ENCODE measurements around the gene POLR2H. TPM values are rescaled to one million over a fixed set of nuclear protein-coding genes. Genes with fewer than 3 reads are reported as not detected.

The POLR2H gene
- total RNA-seq, 6 donors from 2014 or later = 41.4 to 235 (median 66.2) TPM

DNA sequence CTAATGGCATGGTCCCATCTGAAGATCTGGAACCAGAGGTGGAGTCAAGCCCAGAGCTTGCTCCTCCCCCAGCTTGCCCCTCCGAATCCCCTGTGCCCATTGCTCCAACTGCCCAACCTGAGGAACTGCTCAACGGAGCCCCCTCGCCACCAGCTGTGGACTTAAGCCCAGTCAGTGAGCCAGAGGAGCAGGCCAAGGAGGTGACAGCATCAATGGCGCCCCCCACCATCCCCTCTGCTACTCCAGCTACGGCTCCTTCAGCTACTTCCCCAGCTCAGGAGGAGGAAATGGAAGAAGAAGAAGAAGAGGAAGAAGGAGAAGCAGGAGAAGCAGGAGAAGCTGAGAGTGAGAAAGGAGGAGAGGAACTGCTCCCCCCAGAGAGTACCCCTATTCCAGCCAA is 39.8 kb upstream of the POLR2H start:
- peaks cover 60 to 84% (median 78%) of the 10 kb centered on the region in 4 donors for H3K36me3 ChIP-seq

GRCh38 chr3:184322731-184323487 is 38.6 kb upstream of the POLR2H start:
- H3K4me3 ChIP-seq = no peak overlapping the region
- H3K9me3 ChIP-seq = no peaks in the 10 kb centered on the region
- TF ChIP-seq EP300 (IDR thresholded peaks at IDR 0.05) (no peak), POLR2AphosphoS5 (IDR thresholded peaks at IDR 0.05) (no peak), POLR2A (IDR thresholded peaks at IDR 0.05) (no peak)
- TF ChIP-seq, protein P1, sequence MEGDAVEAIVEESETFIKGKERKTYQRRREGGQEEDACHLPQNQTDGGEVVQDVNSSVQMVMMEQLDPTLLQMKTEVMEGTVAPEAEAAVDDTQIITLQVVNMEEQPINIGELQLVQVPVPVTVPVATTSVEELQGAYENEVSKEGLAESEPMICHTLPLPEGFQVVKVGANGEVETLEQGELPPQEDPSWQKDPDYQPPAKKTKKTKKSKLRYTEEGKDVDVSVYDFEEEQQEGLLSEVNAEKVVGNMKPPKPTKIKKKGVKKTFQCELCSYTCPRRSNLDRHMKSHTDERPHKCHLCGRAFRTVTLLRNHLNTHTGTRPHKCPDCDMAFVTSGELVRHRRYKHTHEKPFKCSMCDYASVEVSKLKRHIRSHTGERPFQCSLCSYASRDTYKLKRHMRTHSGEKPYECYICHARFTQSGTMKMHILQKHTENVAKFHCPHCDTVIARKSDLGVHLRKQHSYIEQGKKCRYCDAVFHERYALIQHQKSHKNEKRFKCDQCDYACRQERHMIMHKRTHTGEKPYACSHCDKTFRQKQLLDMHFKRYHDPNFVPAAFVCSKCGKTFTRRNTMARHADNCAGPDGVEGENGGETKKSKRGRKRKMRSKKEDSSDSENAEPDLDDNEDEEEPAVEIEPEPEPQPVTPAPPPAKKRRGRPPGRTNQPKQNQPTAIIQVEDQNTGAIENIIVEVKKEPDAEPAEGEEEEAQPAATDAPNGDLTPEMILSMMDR (IDR thresholded peaks at IDR 0.05) = no peak
- peak; percentile 52 to 55 for DNase-seq
- 83 to 91% methylated on average over 20 of the region's 20 CpGs for WGBS, 2 donors
- H3K36me3 ChIP-seq = peaks cover 73 to 86% (median 82%) of the 10 kb centered on the region in 4 donors
- H3K27ac ChIP-seq = peak overlapping the region in 3 of 4 donors; percentile 18 to 86 (median 22)
- ATAC-seq (ENCODE audit: low FRiP score in 2 of 2) = no peak
- no peaks in the 10 kb centered on the region for H3K27me3 ChIP-seq
- H3K4me1 ChIP-seq = peaks cover 32 to 46% (median 39%) of the 10 kb centered on the region in 4 donors

More for the DNA sequence above, 39.8 kb upstream of the POLR2H start:
- H3K9me3 ChIP-seq = no peaks in the 10 kb centered on the region
- DNase-seq (no peak), ATAC-seq (ENCODE audit: low FRiP score in 2 of 2) (no peak)
- H3K27ac ChIP-seq = peak overlapping the region in 3 of 4 donors; percentile 13 to 86 (median 60)
- H3K4me1 ChIP-seq = peaks cover 44 to 58% (median 52%) of the 10 kb centered on the region in 4 donors
- TF ChIP-seq POLR2AphosphoS5 (IDR thresholded peaks at IDR 0.05) = no peak
- TF ChIP-seq, protein P1 (IDR thresholded peaks at IDR 0.05) = no peak
- TF ChIP-seq EP300 (IDR thresholded peaks at IDR 0.05) = no peak
- no peak for TF ChIP-seq POLR2A (IDR thresholded peaks at IDR 0.05)
- H3K27me3 ChIP-seq = no peaks in the 10 kb centered on the region
- WGBS, 2 donors = 73 to 89% methylated on average over 5 of the region's 5 CpGs
- no peak overlapping the region for H3K4me3 ChIP-seq

DNA sequence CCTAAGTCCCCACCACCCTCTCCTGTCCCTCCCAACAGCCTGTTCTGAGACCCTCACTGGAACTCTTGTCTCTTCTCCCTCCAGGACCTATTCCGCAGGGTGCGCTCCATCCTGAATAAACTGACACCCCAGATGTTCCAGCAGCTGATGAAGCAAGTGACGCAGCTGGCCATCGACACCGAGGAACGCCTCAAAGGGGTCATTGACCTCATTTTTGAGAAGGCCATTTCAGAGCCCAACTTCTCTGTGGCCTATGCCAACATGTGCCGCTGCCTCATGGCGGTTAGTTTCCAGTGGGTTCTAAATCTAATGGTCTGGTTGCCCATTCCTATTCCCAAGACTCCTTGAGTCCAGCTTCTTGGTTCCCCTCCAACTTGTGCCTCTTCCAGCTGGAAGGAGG is 37.8 kb upstream of the POLR2H start:
- H3K9me3 ChIP-seq = no peaks in the 10 kb centered on the region
- ATAC-seq (ENCODE audit: low FRiP score in 2 of 2) = no peak
- DNase-seq = no peak
- peaks cover 81 to 86% (median 84%) of the 10 kb centered on the region in 4 donors for H3K36me3 ChIP-seq
- no peak overlapping the region for H3K4me3 ChIP-seq
- 91 to 96% methylated on average over 8 of the region's 8 CpGs for WGBS, 2 donors
- no peak overlapping the region for H3K27ac ChIP-seq
- TF ChIP-seq, protein P1 (IDR thresholded peaks at IDR 0.05) = no peak
- TF ChIP-seq POLR2A (IDR thresholded peaks at IDR 0.05) = no peak
- no peak for TF ChIP-seq POLR2AphosphoS5 (IDR thresholded peaks at IDR 0.05)
- no peak for TF ChIP-seq EP300 (IDR thresholded peaks at IDR 0.05)
- peaks cover 24 to 38% (median 32%) of the 10 kb centered on the region in 4 donors for H3K4me1 ChIP-seq
- no peaks in the 10 kb centered on the region for H3K27me3 ChIP-seq

GRCh38 chr3:184325269-184325668 is 36.2 kb upstream of the POLR2H start:
- H3K4me1 ChIP-seq = peaks cover 9 to 22% (median 18%) of the 10 kb centered on the region in 4 donors
- H3K9me3 ChIP-seq = no peaks in the 10 kb centered on the region
- 93 to 94% methylated on average over 13 of the region's 13 CpGs for WGBS, 2 donors
- no peaks in the 10 kb centered on the region for H3K27me3 ChIP-seq
- DNase-seq = peak in 1 of 2 donors; percentile 12
- TF ChIP-seq, protein P1 (IDR thresholded peaks at IDR 0.05) = no peak
- TF ChIP-seq POLR2AphosphoS5 (IDR thresholded peaks at IDR 0.05) (no peak), EP300 (IDR thresholded peaks at IDR 0.05) (no peak), POLR2A (IDR thresholded peaks at IDR 0.05) (no peak)
- no peak overlapping the region for H3K4me3 ChIP-seq
- no peak overlapping the region for H3K27ac ChIP-seq
- ATAC-seq (ENCODE audit: low FRiP score in 2 of 2) = no peak
- peaks cover 95 to 100% (median 97%) of the 10 kb centered on the region in 4 donors for H3K36me3 ChIP-seq
